ENCODE results near the gene CALY.
A peak's percentile ranks its signal among the peaks of the same experiment; 100 is the strongest.
"Not testable (repeated sequence)": the region's sequence is repeated elsewhere in the genome, so short reads cannot be mapped to it uniquely, and the experiment has no call there.

CALY gene

GRCh38 chr10:133327651-133328357 is 8.9 kb downstream of the CALY start:
- no peak for DNase-seq

GRCh38 chr10:133326745-133327650 is 9.7 kb downstream of the CALY start:
- DNase-seq: no peak

- no peak for DNase-seq
Measured at GRCh38 chr10:133326223-133326551, 10.5 kb downstream of the CALY start.

GRCh38 chr10:133325440-133326222 is 11.1 kb downstream of the CALY start:
- DNase-seq: no peak

GRCh38 chr10:133324857-133325260 is 11.8 kb downstream of the CALY start:
- DNase-seq: no peak

GRCh38 chr10:133324198-133324792 is 12.4 kb downstream of the CALY start:
- peak; percentile 67 to 79 for DNase-seq

- not testable (repeated sequence) for DNase-seq
Measured at GRCh38 chr10:133322064-133322709, 14.5 kb downstream of the CALY start.

- not testable (repeated sequence) for DNase-seq
Measured at GRCh38 chr10:133320852-133321422, 15.8 kb downstream of the CALY start.

GRCh38 chr10:133318494-133319127 is 18.1 kb downstream of the CALY start:
- peak; percentile 84 to 87 for DNase-seq

GRCh38 chr10:133316732-133317131 is 20.0 kb downstream of the CALY start:
- DNase-seq: no peak

- no peak for DNase-seq
Measured at GRCh38 chr10:133316266-133316665, 20.4 kb downstream of the CALY start.

- no peak for DNase-seq
Measured at GRCh38 chr10:133315847-133316246, 20.8 kb downstream of the CALY start.

GRCh38 chr10:133314911-133315310 is 21.8 kb downstream of the CALY start:
- DNase-seq: no peak

GRCh38 chr10:133313192-133313591 is 23.5 kb downstream of the CALY start:
- no peak for DNase-seq

GRCh38 chr10:133312769-133313145 is 23.9 kb downstream of the CALY start:
- no peak for DNase-seq

GRCh38 chr10:133312016-133312768 is 24.5 kb downstream of the CALY start:
- DNase-seq: no peak

GRCh38 chr10:133311570-133311969 is 25.1 kb downstream of the CALY start:
- DNase-seq: no peak

- no peak for DNase-seq
Measured at GRCh38 chr10:133310789-133311188, 25.9 kb downstream of the CALY start.

GRCh38 chr10:133310399-133310755 is 26.3 kb downstream of the CALY start:
- no peak for DNase-seq

GRCh38 chr10:133309720-133310398 is 26.8 kb downstream of the CALY start:
- DNase-seq: no peak
